GM21367 (cell line): Measurements from ENCODE around the gene DNASE1L3.
A peak's percentile ranks its signal among the peaks of the same experiment; 100 is the strongest.
"Not testable (repeated sequence)": the region's sequence is repeated elsewhere in the genome, so short reads cannot be mapped to it uniquely, and the experiment has no call there.

Source experiments
- ATAC-seq: cut with Tn5 transposase; IDR thresholded peaks from one replicate; pipeline ENCODE4 v1.9.1; 2021; ENCODE audit not compliant: unreplicated experiment

The DNASE1L3 gene

DNA sequence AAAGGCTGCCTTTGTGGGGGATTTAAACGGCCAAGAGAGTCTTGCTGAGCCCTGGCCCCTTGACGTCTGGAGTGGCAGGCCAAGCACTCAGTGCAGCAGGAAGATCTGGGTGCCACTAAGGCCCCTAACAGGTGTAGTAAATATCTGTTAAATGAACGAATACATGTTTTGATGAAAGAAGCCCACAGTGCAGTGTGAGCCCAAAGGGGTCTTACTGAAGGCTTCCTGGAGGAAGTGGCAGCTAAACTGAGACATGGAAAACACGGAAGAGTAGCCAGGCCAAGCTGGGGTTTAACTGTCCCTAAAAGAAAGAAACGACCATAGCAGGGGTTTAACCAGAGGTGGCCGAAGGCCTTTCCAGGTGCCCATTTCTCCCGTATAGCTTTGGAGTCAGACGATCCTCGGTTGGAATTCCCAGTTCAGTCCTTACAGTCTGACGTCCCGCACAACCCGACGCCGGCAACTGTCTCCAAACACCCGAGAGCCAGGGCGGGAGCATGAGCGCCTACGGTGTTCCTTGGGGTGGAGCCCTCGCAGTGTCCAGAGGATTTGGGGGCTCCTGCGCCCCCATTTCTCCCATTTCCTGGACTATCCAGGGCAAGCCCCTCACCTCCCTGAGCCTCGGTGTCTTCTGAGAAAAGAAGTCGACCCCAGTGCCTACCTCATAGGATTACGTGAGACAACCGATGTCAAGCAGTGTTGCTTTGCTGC is 25.9 kb upstream of the DNASE1L3 start:
- no peak for ATAC-seq

DNA sequence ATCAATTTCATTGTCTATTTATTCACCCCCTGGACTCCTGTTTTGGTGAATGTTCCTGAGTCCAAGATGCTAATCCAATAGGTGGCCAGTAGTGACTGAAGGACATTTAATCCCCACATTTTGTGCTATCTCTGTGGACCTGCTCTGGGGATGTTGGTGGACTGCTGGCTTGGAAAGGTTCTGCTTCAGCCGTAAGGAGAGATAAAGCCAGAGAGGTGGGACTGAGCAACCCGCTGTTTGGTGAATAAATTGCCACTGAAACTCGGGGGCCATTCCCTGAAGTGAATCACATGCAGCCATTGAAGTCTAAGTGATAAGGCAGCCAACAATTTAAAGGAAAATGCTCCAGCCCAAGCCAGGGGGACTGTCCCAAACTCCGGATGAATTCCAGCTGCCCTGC is 25.2 kb upstream of the DNASE1L3 start:
- no peak for ATAC-seq

DNA sequence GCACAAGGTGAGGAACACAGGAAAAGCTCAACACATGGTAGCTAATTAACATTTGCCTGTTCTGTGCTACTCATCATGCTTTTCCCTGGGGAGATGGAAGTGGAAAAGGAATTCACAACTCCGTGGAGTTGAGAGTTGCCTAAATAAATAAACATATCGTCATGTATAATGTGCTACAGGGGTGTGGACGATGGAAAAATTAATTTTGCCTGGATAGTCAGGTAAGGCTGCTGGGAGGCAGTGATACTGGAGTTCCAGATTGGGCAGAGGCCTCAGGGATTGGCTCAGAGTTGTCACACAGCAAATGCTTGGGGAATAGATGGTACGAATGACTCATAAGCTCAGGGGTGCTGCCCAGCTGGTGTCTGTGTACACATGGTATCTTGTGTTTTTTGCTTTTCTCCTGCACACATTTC is 23.8 kb upstream of the DNASE1L3 start:
- ATAC-seq, result no peak

DNA sequence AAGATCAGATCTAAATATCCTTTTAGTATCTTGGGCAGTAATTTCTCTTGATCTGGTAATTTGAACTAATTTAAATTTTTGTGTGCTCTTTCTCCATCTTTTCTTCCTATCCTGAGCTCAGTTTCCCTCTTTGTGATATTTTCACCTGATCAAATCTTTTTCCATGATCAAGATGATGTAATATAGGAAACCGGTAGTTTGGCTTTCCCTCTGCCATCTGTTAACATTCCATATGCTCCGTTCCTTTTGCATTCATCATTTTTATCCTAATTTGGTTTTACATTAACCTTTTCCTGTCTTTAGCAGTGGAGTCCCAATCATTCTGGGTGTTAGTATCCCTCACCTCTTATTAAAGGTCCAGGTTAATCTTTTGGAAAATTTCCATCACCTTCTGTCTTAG is 20.9 kb upstream of the DNASE1L3 start:
- ATAC-seq, result no peak

DNA sequence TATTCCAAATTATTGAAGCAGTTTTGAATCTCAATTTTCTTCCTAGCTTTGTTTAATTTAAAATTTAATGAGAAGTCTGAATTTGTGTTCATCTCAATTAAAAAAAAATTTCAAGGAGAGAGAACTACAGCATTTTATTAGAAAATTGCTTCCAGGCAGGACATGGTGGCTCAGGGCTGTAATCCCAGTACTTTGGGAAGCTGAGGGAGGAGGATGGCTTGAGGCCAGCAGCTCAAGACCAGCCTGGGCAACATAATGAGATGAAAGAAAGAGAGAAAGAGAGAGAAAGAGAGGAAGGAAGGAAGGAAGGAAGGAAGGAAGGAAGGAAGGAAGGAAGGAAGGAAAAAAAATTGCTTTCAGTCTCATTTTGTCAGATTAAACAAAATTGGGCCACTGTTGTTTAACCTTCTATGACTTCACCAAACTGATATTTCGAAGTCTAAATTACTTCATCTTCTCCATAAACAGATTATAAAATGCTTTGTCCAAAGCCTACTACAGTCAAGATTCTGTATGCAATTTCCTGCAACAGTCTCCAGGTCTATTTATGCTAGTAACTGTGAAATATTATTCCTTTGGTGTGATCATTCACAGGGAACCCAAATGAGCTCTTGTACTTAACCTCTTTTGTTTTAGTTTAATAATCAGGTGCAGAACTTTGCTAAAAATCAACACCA is 20.2 kb upstream of the DNASE1L3 start:
- ATAC-seq, result no peak

DNA sequence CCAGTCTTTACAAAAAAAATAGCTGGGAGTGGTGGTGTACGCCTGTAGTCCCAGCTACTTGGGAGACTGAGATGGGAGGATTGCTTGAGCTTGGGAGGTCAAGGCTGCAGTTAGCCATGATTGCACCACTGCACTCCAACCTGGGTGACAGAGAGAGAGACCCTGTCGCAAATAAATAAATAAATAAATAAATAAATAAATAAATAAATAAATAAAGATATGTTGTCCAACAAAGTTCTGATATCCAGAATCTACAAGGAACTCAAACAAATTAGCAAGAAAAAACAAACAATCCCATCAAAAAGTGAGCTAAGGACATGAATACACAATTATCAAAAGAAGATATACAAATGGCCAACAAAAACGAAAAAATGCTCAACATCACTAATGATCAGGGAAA is 17.2 kb upstream of the DNASE1L3 start:
- ATAC-seq, result not testable (repeated sequence)

DNA sequence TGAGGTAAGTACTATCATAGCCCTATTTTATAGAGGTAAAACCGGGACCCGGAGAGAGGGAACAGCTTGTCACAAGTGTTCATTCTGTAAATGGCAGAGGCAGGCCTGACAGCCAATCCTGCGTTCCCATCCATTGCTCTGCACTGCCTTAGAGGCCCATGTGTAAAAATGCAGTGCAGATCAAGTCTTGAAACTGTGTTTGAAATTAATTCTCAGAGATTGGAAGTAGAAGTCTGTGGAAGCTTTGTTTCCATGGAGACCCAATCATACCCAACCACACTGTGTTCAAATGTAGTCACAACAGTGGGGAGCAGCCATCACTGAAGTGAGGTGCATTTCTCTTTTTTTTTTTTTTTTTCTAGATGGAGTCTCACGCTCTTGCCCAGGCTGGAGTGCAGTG is 13.1 kb upstream of the DNASE1L3 start:
- no peak for ATAC-seq

DNA sequence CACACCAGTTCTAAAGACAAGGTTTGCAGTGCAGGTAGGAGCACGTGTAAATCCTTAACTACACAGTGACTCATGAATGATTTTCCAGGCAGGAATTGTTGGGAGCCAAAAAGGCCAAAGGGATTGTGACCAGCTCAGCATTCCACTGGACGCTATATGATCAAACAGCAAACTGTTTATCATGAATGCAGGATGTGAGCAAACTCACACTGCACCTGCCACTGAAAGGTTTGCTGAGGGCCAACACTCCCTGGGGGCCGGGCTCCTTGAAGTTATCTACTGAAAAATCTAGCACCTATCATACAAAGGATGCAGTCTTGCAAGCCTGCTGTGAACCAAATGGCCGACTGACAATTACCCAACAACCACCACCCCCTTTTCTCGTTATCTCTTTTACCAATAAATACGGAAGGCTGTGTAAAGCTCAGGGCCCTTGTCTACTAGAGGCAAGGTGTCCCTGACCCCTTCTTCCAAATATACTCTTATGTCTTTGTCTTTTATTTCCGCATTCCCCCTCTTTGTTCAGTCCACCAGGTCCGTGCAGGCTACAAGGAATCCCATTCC is 11.5 kb upstream of the DNASE1L3 start:
- no peak for ATAC-seq

DNA sequence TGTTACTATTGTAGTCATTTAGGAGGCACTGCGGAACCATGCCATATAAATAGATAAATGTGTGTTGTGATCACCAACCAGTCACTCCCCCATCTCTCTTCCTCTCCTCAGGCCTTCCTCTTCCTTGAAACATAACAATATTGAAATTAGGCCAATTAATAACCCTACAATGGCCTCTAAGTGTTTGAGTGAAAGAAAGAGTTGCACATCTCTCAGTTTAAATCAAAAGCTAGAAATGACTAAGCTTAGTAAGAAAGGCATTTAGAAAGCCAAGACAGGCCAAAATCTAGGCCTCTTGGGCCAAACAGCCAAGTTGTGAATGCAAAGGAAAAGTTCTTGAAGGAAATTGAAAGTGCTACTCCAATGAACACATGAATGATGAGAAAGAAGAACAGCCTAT is 8.1 kb upstream of the DNASE1L3 start:
- no peak for ATAC-seq

DNA sequence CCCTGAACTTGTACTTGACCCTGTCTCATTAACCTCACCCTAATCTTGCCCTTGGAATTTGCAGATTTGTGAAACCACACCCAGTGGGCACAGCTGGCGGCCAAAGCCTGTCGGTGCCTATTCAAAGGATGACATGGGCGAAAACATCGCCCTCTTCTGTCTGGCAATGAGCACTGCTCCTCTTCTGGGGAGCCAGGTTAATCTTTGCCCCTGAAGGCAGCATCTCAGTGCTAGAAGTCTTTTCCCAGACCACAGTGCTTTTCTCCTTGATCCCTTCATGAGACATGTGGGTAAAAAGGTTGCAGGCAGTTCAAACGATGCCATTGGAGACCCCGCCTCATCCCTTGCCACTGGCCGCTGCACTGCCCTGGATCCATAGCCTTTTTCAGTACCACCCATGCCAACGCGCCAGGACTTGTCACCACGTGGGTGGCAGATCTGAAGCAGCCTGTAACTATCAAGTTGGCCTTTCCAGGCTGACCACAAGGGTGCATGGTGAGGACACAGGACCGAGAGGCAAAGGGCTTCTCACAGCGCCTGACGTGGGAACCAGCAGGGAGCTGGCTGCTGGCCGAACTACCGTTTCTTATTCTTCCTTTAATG is 6.5 kb upstream of the DNASE1L3 start:
- peak; percentile 42 for ATAC-seq

DNA sequence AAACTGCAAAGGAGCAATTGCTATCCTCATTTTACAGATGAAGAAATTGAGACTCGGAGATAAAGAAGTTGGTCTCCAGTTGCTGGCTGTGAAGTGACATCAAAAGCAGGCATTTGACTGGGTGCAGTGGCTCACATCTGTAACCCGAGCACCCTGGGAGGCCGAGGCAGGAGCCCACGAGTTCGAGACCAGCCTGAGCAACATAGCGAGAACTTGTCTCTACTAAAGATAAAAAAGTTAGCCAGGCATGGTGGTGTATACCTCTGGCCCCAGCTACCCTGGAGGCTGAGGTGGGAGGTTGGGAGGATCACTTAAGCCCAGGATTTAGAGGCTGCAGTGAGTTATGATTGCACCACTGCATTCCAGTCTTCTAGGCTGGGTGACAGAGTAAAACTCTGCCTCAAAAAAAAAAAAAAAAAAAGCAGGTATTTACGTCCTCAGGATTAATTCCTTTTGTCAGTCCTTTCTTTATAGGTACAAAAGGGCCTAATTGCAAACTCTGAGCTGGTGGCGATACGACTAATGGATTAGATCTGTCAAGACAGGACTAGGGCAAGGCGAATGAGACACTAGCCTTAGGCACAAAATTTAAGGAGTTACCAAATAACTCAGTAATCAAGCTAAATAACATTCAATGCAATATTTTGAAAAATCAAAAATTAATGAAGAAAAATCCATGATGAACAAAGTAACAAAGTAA is 5.9 kb upstream of the DNASE1L3 start:
- ATAC-seq, result no peak

DNA sequence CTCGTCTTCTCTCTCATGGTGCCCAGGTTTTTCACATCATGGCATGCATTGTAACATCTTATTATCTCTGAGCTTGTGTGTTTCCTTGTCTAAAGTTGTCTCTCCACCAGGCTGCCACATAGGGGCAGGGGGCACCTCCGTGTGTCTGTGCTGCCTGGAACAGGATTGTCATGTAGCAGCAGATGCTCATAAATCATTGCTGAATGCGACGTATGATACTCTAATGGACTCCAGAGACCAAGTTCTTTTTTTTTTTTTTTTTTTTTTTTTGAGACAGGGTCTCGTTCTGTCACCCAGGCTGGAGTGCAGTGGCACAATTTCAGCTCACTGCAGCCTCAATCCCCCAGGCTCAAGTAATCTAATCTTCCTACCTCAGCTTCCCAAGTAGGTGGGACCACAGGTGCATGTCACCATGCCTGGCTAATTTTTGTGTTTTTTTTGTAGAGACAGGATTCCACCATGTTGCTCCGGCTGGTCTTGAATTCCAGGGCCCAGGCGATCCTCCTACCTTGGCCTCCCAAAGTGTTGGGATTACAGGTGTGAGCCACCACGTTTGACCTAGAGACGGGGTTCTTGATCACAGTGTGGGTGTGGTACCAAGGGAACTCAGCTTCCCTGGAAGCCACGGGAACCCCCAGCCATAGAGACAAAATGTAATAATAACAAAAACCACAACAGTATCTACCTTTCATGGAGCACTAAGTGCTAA is 4.7 kb upstream of the DNASE1L3 start:
- peak; percentile 3 for ATAC-seq

DNA sequence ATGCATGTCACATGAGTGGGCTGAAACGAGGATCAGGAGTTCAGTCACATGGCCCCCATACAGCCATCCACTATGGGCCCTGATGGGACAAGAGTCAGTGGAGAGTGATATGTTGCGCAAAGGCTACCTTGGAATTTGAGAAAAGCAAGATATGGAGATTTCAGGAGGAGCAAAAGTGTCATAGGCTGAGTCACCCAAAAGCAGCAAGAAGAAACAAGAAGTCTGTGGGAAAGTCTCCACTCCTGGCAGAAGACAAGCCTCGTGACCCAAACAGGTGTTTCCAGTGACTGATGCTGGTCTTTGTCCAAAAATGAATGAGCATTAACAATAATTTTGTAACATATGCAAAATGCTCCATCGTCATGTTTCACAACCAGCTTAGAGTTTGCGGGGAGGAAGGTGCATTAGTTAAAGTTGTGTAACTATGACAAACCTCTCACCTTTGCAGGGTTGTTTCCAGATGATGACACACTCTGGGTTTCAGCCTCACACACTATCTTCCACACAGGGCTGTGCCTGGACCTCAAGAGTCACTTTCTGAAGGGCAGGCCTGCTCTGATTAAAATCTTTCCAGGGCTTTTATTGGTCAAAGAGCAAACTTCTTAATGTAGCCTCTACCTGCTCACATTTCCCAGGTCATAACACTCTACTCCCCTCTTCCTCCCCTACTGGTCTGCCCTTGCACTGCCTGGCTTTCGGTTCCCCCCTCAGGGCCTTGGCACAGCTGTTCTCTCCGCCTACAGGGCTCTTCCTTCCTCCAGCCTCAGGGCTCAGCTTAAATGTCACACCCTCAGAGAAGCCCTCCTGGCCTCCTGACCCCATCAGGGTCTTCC is 3.9 kb upstream of the DNASE1L3 start:
- peak; percentile 71 for ATAC-seq

DNA sequence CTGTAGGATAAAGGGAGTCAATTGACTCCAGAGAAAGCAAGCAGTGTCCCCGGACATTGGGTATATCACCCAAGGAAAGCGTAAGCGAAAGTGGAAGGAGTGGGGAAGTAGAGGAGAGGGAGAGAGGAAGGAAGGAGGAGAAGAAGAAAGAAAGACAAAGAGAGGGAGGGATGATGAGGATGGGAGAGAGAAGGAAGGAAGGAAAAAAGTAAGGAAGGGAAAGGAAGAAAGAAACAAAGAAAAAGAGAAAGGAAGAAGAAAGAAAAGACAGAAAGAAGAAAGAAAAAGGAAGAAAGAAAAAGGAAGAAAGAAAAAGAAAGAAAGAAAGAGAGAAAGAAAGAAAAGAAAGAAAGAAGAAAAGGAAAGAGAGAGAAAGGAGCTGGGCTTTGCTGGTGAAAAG is 839 bp downstream of the DNASE1L3 start:
- no peak for ATAC-seq

DNA sequence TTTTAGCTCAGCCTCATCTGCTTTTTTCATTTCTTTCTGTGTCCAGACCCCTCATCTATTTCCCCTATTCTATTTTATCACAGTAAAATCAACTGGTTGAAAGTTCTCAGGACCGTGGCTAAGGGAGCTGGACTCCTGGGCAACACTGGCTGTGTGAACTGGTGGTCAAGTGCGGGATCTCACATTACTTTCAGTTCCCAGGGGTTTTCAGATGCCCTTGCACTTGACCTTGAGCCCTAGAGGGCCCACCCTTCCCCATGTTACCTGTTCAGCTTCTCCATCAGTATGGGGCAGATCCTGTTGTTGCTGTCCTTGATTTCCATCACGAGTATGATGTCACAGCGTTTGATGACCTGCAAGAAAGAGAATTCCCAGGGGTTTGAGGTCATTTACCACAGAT is 2.8 kb downstream of the DNASE1L3 start:
- ATAC-seq, result no peak

DNA sequence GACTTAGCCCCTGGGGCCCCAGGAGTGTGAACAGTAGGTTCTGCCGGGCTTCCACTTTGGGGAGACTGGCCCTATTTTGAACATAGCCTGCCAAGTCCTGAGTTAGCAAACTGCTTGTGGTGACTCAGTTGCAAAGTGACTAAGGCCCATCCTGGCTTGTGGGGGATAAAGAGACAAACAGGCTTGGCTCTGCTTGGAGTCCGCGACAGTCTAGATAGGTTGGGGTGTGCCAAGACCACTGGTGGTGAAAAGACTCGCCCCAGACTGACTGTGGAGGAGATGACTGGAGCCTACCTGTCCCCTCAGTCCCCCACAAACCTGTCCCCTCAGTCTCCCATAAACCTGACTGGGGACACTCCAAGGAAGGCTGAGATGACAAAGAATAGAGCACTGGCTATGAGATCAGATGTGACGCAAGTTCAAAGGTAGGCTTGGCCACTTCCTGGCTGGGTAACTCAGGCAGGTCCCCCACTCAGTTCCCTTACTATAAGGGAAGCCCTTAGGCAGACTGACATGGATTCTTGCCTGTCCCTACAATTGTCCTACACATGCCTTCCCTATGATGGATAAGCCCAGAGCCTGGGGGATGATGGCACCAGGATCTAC is 4.3 kb downstream of the DNASE1L3 start:
- no peak for ATAC-seq

DNA sequence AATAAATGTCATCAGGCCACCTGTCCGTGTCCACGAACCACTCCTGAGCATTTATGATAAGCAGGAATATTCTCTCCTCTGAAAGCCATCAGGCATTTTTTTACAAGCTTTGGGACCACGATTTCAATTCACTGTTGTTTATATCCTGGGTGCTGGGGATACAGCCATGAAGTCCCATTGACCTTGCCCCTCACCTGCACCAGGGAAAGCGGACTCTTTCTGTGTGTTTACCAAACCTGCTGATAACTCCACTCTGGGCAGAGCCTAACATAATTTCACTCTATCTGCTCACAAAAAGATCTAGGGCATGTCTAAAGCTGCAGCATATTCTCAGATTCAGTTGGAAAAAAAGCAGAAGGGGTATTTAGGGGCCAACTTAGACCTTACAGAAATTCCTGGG is 4.8 kb downstream of the DNASE1L3 start:
- ATAC-seq, result no peak

DNA sequence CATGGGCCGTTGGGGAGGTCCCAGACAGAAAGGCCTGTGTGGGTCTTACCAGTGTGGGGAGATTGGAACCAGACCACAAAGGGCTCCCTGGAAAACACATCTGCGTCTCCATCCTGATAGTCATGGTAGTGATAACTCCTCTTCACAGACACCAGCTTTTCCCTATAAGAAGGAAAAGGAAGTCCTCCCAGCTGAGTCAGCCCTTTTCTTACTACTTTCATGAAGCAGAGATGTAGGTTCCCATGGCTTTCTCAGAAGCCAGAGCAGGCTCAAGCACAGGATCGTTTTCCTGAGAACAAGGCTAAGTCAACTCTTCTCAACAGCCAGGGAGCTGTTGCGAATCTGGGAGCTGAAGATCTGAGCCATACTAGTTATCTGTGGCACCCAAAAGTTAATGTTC is 6.1 kb downstream of the DNASE1L3 start:
- no peak for ATAC-seq

DNA sequence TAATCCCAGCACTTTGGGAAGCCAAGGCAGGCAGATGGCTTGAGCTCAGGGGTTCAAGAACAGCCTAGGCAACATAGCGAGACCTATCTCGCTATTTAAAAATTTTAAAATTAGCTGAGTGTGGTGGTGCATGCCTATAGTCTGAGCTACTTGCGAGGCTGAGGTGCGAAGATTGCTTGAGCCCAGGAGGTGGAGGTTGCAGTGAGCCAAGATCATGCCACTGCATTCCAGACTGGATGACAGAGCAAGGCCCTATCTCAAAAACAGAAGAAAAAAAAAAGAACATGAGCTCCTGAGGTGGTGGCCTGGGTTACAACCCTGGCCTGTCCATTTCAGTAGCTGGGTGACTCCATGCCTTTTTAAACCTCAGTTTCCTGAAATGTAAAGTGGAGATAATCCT is 7.2 kb downstream of the DNASE1L3 start:
- no peak for ATAC-seq
